Measurements from ENCODE around the gene SPATA2.

Gene SPATA2

GRCh38 chr20:49859807-49860206 is 55.5 kb downstream of the SPATA2 start:
- no peak overlapping the region for H2BK12ac ChIP-seq (ENCODE audit: low read length)
- no peak overlapping the region for H2AK5ac ChIP-seq (ENCODE audit: low read depth, low read length)
- no peaks in the 10 kb centered on the region for H3K9me3 ChIP-seq (replicated peaks in 1 of 2; ENCODE audit: control insufficient read depth in 2 of 2, insufficient read depth in 1 of 2, low read depth in 1 of 2, low read length in 2 of 2)
- no peak overlapping the region for H4K8ac ChIP-seq (ENCODE audit: low read depth, low read length)
- H3K18ac ChIP-seq (ENCODE audit: low read length): no peak overlapping the region
- H3K4ac ChIP-seq (ENCODE audit: low read length): no peak overlapping the region
- H3K4me1 ChIP-seq (ENCODE audit: control insufficient read depth in 2 of 2, insufficient read depth in 1 of 2, low read depth in 1 of 2, low read length in 2 of 2): peaks cover 0 to 2% of the 10 kb centered on the region in 2 donors
- no peak overlapping the region for H2AFZ ChIP-seq (ENCODE audit: low read length)
- H3K27me3 ChIP-seq (ENCODE audit: control insufficient read depth in 3 of 3, insufficient read depth in 3 of 3, low read depth in 1 of 3, low read length in 3 of 3): no peaks in the 10 kb centered on the region
- H3K14ac ChIP-seq (ENCODE audit: low read length): no peak overlapping the region
- H2BK15ac ChIP-seq (ENCODE audit: low read length): no peak overlapping the region
- DNase-seq (ENCODE audit: low spot score): no peak
- no peak overlapping the region for H2BK120ac ChIP-seq (ENCODE audit: low read depth, low read length)
- no peak overlapping the region for H3K4me3 ChIP-seq (ENCODE audit: low read length in 2 of 2)
- H4K91ac ChIP-seq (ENCODE audit: low read depth, low read length, poor library complexity): no peak overlapping the region
- H3K27ac ChIP-seq (replicated peaks; ENCODE audit: low read length): no peak overlapping the region
- no peak overlapping the region for H3K4me2 ChIP-seq (ENCODE audit: insufficient read depth, low read length, poor library complexity, severe bottlenecking)
- H3K36me3 ChIP-seq (replicated peaks in 1 of 2; ENCODE audit: control insufficient read depth in 2 of 2, insufficient read depth in 2 of 2, low read length in 2 of 2): peaks cover 5 to 40% of the 10 kb centered on the region in 2 donors
- H2BK5ac ChIP-seq (ENCODE audit: low read length): no peak overlapping the region
- H3K9ac ChIP-seq (ENCODE audit: low read depth, low read length, poor library complexity): no peak overlapping the region
- no peaks in the 10 kb centered on the region for H3K79me1 ChIP-seq (ENCODE audit: low read depth, low read length)
- no peak overlapping the region for H3K23ac ChIP-seq (ENCODE audit: low read depth, low read length, poor library complexity)

DNA sequence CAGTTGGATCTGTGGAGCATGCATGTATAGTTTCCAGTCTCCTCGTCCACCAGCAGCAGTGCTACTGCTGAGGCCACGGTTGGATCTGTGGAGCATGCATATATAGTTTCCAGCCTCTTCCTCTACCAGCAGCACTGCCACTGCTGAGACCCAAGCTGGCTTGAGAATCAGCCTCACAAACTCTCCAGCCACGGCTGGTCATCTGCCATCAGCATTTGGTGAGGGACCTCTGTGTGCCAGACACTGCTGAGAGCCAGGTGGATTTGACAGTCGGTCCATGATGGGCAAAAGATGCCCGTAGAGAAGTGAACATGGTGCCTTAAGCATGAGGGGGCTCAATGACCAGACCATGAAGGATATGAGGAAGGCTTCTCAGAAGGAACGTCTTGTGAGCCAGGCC is 56.3 kb downstream of the SPATA2 start:
- no peak overlapping the region for H3K27ac ChIP-seq (replicated peaks; ENCODE audit: low read length)
- H3K4ac ChIP-seq (ENCODE audit: low read length): no peak overlapping the region
- H3K27me3 ChIP-seq (ENCODE audit: control insufficient read depth in 3 of 3, insufficient read depth in 3 of 3, low read depth in 1 of 3, low read length in 3 of 3): no peaks in the 10 kb centered on the region
- no peaks in the 10 kb centered on the region for H3K79me1 ChIP-seq (ENCODE audit: low read depth, low read length)
- H3K36me3 ChIP-seq (replicated peaks in 1 of 2; ENCODE audit: control insufficient read depth in 2 of 2, insufficient read depth in 2 of 2, low read length in 2 of 2): peaks cover 2 to 33% of the 10 kb centered on the region in 2 donors
- no peak overlapping the region for H3K23ac ChIP-seq (ENCODE audit: low read depth, low read length, poor library complexity)
- no peak overlapping the region for H2BK120ac ChIP-seq (ENCODE audit: low read depth, low read length)
- no peak overlapping the region for H3K4me2 ChIP-seq (ENCODE audit: insufficient read depth, low read length, poor library complexity, severe bottlenecking)
- H3K9ac ChIP-seq (ENCODE audit: low read depth, low read length, poor library complexity): no peak overlapping the region
- H4K8ac ChIP-seq (ENCODE audit: low read depth, low read length): no peak overlapping the region
- no peak overlapping the region for H2BK15ac ChIP-seq (ENCODE audit: low read length)
- H3K14ac ChIP-seq (ENCODE audit: low read length): no peak overlapping the region
- no peak overlapping the region for H2AK5ac ChIP-seq (ENCODE audit: low read depth, low read length)
- DNase-seq (ENCODE audit: low spot score): no peak
- WGBS, 2 donors (ENCODE audit: extremely low coverage in 2 of 2, insufficient read length in 2 of 2, insufficient replicate concordance in 1 of 2): no CpG with 5 or more reads among the region's 6 CpGs
- H2AFZ ChIP-seq (ENCODE audit: low read length): no peak overlapping the region
- H3K4me3 ChIP-seq (ENCODE audit: low read length in 2 of 2): no peak overlapping the region
- no peak overlapping the region for H4K91ac ChIP-seq (ENCODE audit: low read depth, low read length, poor library complexity)
- H3K4me1 ChIP-seq (ENCODE audit: control insufficient read depth in 2 of 2, insufficient read depth in 1 of 2, low read depth in 1 of 2, low read length in 2 of 2): peaks cover 0 to 10% of the 10 kb centered on the region in 2 donors
- H2BK5ac ChIP-seq (ENCODE audit: low read length): no peak overlapping the region
- H3K9me3 ChIP-seq (replicated peaks in 1 of 2; ENCODE audit: control insufficient read depth in 2 of 2, insufficient read depth in 1 of 2, low read depth in 1 of 2, low read length in 2 of 2): no peaks in the 10 kb centered on the region
- no peak overlapping the region for H3K18ac ChIP-seq (ENCODE audit: low read length)
- no peak overlapping the region for H2BK12ac ChIP-seq (ENCODE audit: low read length)

DNA sequence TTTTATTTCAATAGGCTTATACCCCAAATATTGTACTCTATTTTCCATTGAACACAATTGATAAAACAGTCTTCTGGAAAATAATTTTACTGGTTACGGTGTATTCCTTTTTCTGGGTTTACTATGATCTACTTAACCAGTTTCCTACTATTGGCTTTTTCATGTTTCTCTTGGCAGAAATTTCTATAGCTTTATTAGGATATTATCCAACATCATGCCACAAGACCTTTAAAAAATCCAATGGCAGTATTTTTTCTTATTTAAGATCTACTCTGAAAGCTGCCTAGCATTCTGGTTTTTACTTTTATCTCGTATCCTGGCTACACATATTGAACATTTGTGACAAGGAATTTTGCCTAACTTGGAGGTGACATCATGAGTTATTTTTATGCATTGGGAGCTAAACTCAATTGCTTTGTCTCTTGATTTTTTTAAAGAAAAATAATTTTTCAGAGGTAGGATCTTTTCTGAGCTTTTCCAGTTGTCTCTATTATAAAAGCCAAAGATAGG is 57.2 kb downstream of the SPATA2 start:
- Histone ChIP-seq H3K23ac (ENCODE audit: low read depth, low read length, poor library complexity) (no peak overlapping the region), H3K9me3 (replicated peaks in 1 of 2; ENCODE audit: control insufficient read depth in 2 of 2, insufficient read depth in 1 of 2, low read depth in 1 of 2, low read length in 2 of 2) (no peaks in the 10 kb centered on the region), H4K91ac (ENCODE audit: low read depth, low read length, poor library complexity) (no peak overlapping the region), H3K27me3 (ENCODE audit: control insufficient read depth in 3 of 3, insufficient read depth in 3 of 3, low read depth in 1 of 3, low read length in 3 of 3) (no peaks in the 10 kb centered on the region), H3K9ac (ENCODE audit: low read depth, low read length, poor library complexity) (no peak overlapping the region), H2AFZ (ENCODE audit: low read length) (no peak overlapping the region), H3K27ac (replicated peaks; ENCODE audit: low read length) (no peak overlapping the region), H2BK15ac (ENCODE audit: low read length) (no peak overlapping the region), H3K4me1 (ENCODE audit: control insufficient read depth in 2 of 2, insufficient read depth in 1 of 2, low read depth in 1 of 2, low read length in 2 of 2) (peaks cover 0 to 19% of the 10 kb centered on the region in 2 donors), H3K4me3 (ENCODE audit: low read length in 2 of 2) (no peak overlapping the region), H2AK5ac (ENCODE audit: low read depth, low read length) (no peak overlapping the region), H3K4ac (ENCODE audit: low read length) (no peak overlapping the region), H3K4me2 (ENCODE audit: insufficient read depth, low read length, poor library complexity, severe bottlenecking) (no peak overlapping the region), H3K18ac (ENCODE audit: low read length) (no peak overlapping the region), H3K14ac (ENCODE audit: low read length) (no peak overlapping the region), H4K8ac (ENCODE audit: low read depth, low read length) (no peak overlapping the region), H3K79me1 (ENCODE audit: low read depth, low read length) (no peaks in the 10 kb centered on the region), H2BK5ac (ENCODE audit: low read length) (no peak overlapping the region), H3K36me3 (replicated peaks in 1 of 2; ENCODE audit: control insufficient read depth in 2 of 2, insufficient read depth in 2 of 2, low read length in 2 of 2) (peaks cover 2 to 31% of the 10 kb centered on the region in 2 donors), H2BK120ac (ENCODE audit: low read depth, low read length) (no peak overlapping the region), H2BK12ac (ENCODE audit: low read length) (no peak overlapping the region)
- no peak for DNase-seq (ENCODE audit: low spot score)
- WGBS, 2 donors (ENCODE audit: extremely low coverage in 2 of 2, insufficient read length in 2 of 2, insufficient replicate concordance in 1 of 2): no CpG with 5 or more reads among the region's 2 CpGs

- Histone ChIP-seq H3K4me2 (ENCODE audit: insufficient read depth, low read length, poor library complexity, severe bottlenecking) (no peak overlapping the region), H3K4ac (ENCODE audit: low read length) (no peak overlapping the region), H3K9ac (ENCODE audit: low read depth, low read length, poor library complexity) (no peak overlapping the region), H3K9me3 (replicated peaks in 1 of 2; ENCODE audit: control insufficient read depth in 2 of 2, insufficient read depth in 1 of 2, low read depth in 1 of 2, low read length in 2 of 2) (no peaks in the 10 kb centered on the region), H3K18ac (ENCODE audit: low read length) (no peak overlapping the region), H4K8ac (ENCODE audit: low read depth, low read length) (no peak overlapping the region), H3K23ac (ENCODE audit: low read depth, low read length, poor library complexity) (no peak overlapping the region), H4K91ac (ENCODE audit: low read depth, low read length, poor library complexity) (no peak overlapping the region), H2BK120ac (ENCODE audit: low read depth, low read length) (no peak overlapping the region), H3K14ac (ENCODE audit: low read length) (no peak overlapping the region), H2BK5ac (ENCODE audit: low read length) (no peak overlapping the region), H3K36me3 (replicated peaks in 1 of 2; ENCODE audit: control insufficient read depth in 2 of 2, insufficient read depth in 2 of 2, low read length in 2 of 2) (peaks cover 2 to 31% of the 10 kb centered on the region in 2 donors), H2BK15ac (ENCODE audit: low read length) (no peak overlapping the region), H2AK5ac (ENCODE audit: low read depth, low read length) (no peak overlapping the region), H2BK12ac (ENCODE audit: low read length) (no peak overlapping the region), H3K4me1 (ENCODE audit: control insufficient read depth in 2 of 2, insufficient read depth in 1 of 2, low read depth in 1 of 2, low read length in 2 of 2) (peaks cover 0 to 24% of the 10 kb centered on the region in 2 donors), H2AFZ (ENCODE audit: low read length) (no peak overlapping the region), H3K79me1 (ENCODE audit: low read depth, low read length) (no peaks in the 10 kb centered on the region), H3K27ac (replicated peaks; ENCODE audit: low read length) (no peak overlapping the region), H3K27me3 (ENCODE audit: control insufficient read depth in 3 of 3, insufficient read depth in 3 of 3, low read depth in 1 of 3, low read length in 3 of 3) (no peaks in the 10 kb centered on the region), H3K4me3 (ENCODE audit: low read length in 2 of 2) (no peak overlapping the region)
- WGBS, 2 donors (ENCODE audit: extremely low coverage in 2 of 2, insufficient read length in 2 of 2, insufficient replicate concordance in 1 of 2): no CpG with 5 or more reads among the region's 3 CpGs
- no peak for DNase-seq (ENCODE audit: low spot score)
Measured at GRCh38 chr20:49856904-49857303, 58.4 kb downstream of the SPATA2 start.
